ENCODE data around the gene ADAMTSL3.
"Not testable (repeated sequence)": the region's sequence is repeated elsewhere in the genome, so short reads cannot be mapped to it uniquely, and the experiment has no call there.

Gene ADAMTSL3

DNA sequence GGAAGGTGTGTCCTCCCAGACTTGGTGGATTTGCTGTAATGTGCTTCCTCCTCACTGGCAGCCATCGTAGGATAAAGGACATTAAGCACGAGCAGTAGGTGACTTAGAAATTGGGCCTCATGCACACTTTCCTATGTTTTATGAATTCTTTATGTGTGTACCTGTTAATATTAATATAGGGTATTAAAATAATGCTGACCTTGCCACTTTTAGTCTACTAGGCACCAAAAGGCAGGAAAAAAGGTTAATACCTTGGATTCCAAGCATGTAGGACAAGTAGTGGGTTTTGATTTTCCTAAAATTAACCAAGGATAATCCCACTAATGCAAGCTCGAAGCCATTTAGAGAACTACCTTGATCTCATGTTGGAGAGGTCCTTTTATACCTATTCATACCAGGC, 55.9 kb downstream of the ADAMTSL3 start:
- no peak for DNase-seq

DNA sequence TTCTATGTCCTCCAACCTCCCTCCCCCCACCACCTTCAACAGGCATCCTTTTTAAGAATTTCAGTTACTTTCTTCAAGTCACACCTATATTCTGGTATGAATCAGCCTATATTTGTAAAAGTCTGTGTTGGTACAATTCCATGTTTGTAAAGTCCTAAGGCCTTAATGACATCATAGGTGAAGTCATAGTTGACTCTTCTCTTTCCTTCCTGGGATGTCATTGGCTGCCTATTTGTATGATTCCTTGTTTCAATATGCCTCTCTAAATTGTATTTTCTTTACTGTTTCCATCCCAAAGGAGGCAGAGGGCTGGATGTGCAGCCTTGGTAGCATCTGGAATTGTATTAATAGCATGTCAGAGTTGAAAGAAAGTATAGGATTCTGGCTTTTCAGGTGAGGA, 56.5 kb downstream of the ADAMTSL3 start:
- DNase-seq: no peak

DNA sequence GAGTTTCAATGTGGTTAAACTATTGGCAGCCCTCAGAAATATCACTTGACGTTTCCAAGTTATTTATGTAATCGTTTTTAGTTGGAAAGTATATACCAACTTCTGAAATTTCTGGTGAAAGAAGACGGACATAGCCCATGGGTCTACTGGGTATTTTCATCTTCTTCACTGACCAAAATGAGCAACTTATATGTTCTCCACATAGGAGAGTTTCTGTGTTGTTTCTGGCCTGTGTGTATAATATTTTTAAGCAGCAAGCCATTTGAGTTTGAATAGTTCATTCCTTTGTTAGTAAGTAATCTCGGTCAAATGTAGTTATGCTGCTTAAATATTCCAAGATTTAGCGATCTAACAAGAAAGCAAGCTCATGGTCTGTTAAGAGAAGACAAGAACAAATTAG, 57.3 kb downstream of the ADAMTSL3 start:
- no peak for DNase-seq

- no peak for DNase-seq
Measured at GRCh38 chr15:83713242-83713641, 59.3 kb downstream of the ADAMTSL3 start.

GRCh38 chr15:83714939-83715628, 61.2 kb downstream of the ADAMTSL3 start:
- no peak for DNase-seq

- DNase-seq: no peak
Measured at GRCh38 chr15:83716605-83717004, 62.7 kb downstream of the ADAMTSL3 start.

- no peak for DNase-seq
Measured at GRCh38 chr15:83717010-83717409, 63.1 kb downstream of the ADAMTSL3 start.

GRCh38 chr15:83720468-83720867, 66.5 kb downstream of the ADAMTSL3 start:
- DNase-seq: no peak

DNA sequence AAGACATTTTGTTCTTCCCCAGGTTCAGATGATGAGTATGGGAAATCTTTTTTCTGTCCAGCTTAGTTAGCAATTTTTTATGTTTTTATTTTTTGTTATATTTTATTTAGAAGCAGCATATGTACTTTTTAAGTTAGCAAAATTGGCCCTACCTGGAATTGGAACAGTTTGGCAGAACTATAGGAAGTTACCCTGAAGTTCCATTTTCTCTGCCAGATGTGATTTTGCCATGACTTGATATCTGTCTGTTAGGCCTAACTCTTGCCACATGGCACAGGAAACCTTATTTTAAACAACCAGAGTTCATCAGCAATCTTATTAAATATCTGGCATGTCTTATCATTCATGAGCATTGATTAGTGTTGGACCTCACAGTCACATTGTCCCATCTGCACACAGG, 67.1 kb downstream of the ADAMTSL3 start:
- DNase-seq: no peak

DNA sequence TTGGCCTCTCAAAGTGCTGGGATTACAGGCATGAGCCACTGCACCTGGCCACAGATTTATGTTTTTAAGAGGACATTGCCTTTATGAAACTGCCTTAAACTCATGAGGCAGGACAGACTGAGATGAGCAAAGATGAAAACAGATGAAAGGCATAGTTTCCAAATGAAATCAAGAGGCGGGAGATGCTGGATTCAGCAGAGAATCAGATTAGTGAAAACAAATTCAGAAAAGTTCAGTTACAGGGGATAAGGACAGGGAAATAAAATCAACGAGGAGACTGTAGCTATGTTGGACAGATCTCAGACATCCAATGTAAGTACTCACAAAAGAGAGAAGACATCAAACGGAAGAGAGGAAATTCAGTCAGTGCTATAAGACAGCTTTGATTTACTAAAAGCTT, 68.1 kb downstream of the ADAMTSL3 start:
- no peak for DNase-seq

DNA sequence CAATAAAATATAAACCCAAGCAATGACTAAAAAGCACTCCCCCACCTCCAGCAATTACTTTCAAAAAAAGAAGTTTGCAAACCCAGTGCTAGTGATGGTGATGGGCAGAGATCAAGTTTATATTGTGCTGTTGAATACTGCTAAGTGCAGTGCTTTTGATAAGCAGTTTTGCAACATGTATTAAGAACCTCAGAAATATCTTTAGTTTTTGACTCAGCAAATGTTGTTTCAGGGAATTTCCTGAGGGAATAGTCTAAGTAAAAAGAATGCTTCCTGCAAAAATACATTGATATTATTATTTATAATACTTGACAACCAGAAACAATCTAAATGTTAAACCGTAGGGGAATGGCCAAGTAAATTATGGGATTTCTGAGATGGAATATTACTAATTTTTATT, 69.3 kb downstream of the ADAMTSL3 start:
- no peak for DNase-seq

DNA sequence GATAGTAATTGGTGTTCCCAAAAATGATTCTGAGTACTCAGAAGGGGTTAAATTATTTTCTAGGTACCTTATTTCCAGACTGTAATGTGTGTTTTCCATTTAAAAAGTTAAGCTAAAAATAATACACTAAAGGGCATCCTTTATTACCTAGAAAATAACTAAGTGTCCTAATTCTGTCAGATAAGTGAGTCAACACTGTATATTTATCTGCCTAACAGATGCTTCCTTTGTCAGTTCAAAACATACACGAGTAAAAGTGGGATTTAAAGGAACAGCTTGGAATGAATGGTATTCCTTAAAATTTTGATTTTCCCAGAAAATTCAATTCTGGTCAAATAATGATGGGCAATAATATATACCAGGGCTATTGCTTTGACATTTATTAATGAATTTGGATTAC, 78.3 kb downstream of the ADAMTSL3 start:
- no peak for DNase-seq

GRCh38 chr15:83732770-83733169, 78.8 kb downstream of the ADAMTSL3 start:
- no peak for DNase-seq

DNA sequence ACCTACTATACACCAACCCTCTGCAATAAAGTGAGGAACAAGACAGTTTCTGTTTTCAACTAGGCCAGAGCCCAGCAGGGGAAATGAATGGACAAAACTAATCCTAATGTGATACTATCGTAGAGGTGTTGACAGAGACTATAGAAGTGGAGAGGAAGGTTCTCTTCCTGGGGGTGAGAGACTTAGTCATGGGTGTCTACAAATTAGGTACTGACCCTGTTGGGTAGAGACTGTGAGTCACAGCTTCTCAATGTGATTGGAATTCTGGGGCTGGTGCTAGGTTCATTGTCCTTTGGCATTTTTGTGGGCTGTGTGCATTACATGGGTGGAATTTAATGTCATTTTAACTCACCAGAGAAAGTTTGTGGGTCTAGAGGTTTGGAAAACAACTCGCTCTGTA, 79.3 kb downstream of the ADAMTSL3 start:
- no peak for DNase-seq

DNA sequence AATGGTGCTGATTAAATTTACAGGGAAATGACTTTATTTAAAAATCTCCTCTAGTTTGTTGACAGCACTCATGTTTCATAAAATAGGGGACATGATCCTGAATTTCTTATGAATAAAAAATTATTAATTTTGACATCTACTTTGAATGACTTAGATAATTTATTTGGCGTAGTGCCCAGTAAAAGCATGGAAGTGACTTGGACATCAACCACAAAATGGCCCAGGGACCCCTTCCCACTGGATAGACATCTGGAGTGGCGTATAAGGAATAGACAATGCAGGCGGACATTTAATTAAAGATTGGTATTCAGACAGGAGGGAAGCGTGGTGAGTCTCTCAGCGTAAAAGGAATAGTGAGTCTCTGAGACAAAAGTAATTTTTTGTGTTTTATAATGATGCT, 79.8 kb downstream of the ADAMTSL3 start:
- no peak for DNase-seq

DNA sequence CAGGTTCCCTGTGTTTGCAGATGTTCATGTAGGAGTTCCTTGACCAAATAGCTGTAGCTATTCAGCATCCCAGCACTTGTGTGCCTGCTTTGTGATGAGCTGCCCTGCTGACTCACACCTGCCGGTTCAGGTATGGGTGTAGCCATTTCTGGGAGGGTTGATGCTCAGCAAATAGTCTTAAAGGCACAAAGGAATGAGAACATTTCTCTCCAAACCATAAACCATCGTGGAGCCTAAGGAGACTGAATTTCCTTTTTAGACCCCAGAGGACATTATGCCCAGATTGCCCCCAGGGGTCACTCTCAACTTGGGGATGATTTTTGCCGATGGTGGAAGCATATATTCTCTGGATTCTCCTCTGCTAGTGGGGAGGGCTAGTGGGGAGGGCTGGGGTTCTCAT, 80.6 kb downstream of the ADAMTSL3 start:
- no peak for DNase-seq

GRCh38 chr15:83739629-83740028, 85.7 kb downstream of the ADAMTSL3 start:
- DNase-seq: no peak

GRCh38 chr15:83745771-83746170, 91.8 kb downstream of the ADAMTSL3 start:
- no peak for DNase-seq

GRCh38 chr15:83746231-83746630, 92.3 kb downstream of the ADAMTSL3 start:
- no peak for DNase-seq

- no peak for DNase-seq
Measured at GRCh38 chr15:83747050-83747717, 93.3 kb downstream of the ADAMTSL3 start.

- no peak for DNase-seq
Measured at GRCh38 chr15:83747718-83748110, 93.8 kb downstream of the ADAMTSL3 start.

GRCh38 chr15:83753872-83754493, 100.1 kb downstream of the ADAMTSL3 start:
- DNase-seq: no peak

DNA sequence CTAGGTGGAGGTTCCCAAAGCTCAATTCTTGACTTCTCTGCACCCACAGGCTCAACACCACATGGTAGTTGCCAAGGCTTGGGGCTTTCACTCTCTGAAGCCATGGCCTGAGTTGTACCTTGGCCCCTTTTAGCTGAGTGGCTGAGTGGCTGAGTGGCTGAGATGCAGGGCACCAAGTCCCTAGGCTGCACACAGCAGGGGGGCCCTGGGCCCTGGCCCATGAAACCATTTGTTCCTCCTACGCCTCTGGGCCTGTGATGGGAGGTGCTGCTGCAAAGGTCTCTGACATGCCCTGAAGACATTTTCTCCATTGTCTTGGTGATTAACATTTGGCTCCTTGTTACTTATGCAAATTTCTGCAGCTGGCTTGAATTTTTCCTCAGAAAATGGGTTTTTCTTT, 103.4 kb downstream of the ADAMTSL3 start:
- DNase-seq: not testable (repeated sequence)

- DNase-seq: no peak
Measured at GRCh38 chr15:83762367-83762766, 108.4 kb downstream of the ADAMTSL3 start.
